NCI-H1048 (cell line): ENCODE measurements around the gene EGR2.
"Not testable (repeated sequence)": the region's sequence is repeated elsewhere in the genome, so short reads cannot be mapped to it uniquely, and the experiment has no call there.

Experiments
- DNase-seq: peaks from one replicate; lab custom pipeline; 2025; lab: John Stamatoyannopoulos, UW

The EGR2 gene

DNA sequence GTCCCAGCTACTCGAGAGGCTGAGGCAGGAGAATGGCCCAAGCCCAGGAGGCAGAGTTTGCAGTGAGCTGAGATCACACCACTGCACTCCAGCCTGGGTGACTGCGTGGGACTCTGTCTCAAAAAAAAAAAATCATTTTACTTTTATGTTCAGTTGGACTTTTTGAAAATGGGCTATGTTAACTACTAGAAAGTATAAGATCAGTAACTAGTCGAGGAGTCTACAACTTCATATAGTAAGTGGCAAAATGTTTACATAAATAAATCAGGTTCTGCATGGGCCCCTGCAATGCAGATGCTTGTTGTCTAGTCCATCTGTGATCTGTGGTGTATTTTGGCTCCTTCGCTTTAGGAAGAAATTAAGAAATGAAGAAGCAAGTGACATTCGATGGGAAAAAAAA lies 23.9 kb downstream of the EGR2 start:
- no peak for DNase-seq

GRCh38 chr10:62790571-62790970 lies 25.6 kb downstream of the EGR2 start:
- DNase-seq, result no peak

DNA sequence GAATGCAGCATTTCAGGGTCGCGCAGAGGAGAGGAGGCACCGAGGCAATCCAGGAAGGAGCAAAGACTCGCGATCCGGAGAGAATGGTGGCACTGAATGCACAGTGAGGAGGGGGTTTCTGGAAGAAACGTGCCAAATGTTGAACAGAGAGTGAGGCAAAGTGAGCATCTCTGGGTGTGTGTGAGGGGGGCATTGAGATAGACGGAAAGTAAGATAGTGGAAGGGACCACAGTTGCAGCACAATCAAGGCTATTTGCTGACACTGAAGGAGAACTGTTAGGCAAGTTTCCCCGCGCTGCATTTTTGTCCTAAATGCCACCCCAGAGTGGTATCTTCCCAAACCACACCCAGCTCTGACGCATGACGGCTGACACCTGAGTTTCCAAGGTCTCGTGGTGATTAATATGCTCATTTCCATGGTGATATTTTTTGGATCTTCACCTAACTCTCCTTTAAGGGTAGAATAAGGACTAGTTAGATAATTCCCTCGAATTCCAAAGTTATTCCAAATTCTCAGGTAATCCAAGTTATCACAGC lies 26.1 kb downstream of the EGR2 start:
- no peak for DNase-seq

- no peak for DNase-seq
These were observed 27.2 kb downstream of the EGR2 start for GRCh38 chr10:62788861-62789467.

- DNase-seq, result not testable (repeated sequence)
These were observed 27.9 kb downstream of the EGR2 start for GRCh38 chr10:62788285-62788684.

DNA sequence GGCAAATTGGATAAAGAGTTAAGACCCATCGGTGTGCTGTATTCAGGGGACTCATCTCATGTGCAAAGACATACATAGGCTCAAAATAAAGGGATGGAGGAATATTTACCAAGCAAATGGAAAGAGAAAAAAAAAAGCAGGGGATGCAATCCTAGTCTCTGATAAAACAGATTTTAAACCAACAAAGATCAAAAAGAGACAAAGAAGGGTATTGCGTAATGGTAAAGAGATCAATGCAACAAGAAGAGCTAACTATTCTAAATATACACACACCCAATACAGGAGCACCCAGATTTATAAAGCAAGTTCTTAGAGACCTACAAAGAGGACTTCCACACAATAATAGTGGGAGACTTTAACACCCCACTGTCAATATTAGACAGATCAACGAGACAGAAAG lies 31.6 kb downstream of the EGR2 start:
- not testable (repeated sequence) for DNase-seq

DNA sequence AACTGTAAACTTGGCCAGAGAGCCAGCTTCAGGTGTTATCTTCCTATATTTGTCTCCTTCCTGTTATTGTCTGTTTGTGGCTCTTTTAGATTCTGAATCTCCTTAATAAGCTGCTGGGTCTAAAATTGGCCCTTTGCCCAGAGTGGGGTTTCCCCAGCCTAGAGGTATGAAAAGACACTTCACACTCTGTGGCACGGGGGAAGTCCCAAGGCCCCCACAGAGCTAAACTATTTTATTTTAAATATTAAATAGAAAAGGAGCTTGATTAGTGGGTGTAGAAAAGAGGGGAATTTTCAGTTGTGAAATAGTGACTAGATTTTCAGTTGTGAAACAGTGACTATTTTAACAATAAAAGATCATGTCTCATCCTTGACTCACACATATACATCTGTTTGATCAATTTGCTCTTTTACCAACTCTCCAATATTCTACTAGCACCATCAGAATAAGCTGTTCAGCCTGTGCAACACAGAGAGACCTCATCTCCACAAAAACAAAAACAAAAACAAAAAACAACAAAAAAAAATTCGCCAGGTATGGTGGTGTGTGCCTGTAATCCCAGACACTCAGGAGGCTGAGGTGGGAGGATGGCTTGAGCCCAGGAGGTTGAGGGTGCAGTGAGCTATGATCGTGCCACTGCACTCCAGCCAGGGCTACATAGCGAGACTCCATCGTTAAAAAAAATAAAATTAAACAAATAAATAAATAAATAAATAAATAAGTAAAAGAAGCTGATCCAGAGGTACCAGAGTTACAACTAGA lies 36.5 kb downstream of the EGR2 start:
- no peak for DNase-seq

DNA sequence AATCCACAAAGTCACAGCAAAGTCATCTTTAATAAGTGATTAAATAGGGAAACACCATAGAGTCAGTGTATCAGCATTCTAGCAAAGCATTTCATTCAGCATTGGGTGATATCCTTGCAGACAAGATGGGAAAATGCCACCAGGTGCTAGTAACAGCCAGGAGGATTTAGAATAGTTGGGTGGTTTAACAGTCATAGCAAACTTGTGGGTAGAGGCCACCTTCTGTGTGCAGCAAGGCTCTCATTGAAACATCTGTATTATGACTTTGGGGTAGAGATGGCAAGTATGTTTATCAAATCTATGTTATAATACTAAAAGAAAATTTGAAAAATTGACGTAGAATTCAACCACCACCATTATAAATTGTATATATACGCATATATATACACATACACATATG lies 38.0 kb downstream of the EGR2 start:
- DNase-seq, result no peak

GRCh38 chr10:62772186-62772974 lies 43.8 kb downstream of the EGR2 start:
- DNase-seq, result no peak

- DNase-seq, result no peak
These were observed 46.5 kb downstream of the EGR2 start for GRCh38 chr10:62769574-62770242.

DNA sequence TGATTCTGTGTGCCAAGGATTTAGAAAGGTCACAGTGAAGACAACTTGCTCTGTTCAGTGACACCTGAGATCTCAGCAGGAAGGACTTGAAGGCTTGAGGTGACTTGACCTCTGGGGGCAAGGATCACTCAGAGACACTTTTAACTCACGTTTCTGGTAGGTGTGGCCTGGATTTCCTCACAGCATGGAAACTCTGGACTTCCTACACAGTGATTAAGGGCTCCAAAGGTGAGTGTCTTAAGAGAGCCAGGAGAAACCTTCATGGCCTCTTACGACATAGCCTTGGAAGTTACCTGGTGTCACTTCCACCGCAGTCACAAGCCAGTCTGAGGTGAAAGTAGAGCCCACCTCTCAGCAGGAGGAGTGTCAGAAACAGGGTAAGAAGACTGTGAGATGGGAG lies 49.8 kb downstream of the EGR2 start:
- no peak for DNase-seq

DNA sequence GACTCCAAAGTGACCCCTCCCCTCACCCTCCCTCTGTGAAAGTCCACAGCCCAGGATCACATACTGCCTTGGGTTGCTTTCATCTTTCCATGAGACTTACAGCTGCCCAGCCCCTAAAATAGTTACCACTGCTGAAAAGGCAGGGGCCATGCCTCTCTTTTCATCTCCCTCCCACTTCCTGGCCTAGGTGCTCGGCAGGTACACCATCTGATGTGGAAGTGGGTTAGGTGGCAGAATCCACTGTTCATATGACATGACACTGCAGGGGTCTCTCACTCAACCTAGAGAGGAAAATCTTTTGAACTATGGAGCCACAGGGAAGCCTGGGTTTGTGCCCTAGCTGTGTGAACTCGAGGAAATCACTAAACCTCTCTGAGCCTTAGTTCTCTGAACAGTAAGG lies 50.4 kb downstream of the EGR2 start:
- no peak for DNase-seq

- DNase-seq, result no peak
These were observed 52.2 kb downstream of the EGR2 start for GRCh38 chr10:62764011-62764410.

- no peak for DNase-seq
These were observed 53.0 kb downstream of the EGR2 start for GRCh38 chr10:62763155-62763554.
